ENCODE measurements around the gene COL5A3.
"Not testable (repeated sequence)": the region's sequence is repeated elsewhere in the genome, so short reads cannot be mapped to it uniquely, and the experiment has no call there.

DNA sequence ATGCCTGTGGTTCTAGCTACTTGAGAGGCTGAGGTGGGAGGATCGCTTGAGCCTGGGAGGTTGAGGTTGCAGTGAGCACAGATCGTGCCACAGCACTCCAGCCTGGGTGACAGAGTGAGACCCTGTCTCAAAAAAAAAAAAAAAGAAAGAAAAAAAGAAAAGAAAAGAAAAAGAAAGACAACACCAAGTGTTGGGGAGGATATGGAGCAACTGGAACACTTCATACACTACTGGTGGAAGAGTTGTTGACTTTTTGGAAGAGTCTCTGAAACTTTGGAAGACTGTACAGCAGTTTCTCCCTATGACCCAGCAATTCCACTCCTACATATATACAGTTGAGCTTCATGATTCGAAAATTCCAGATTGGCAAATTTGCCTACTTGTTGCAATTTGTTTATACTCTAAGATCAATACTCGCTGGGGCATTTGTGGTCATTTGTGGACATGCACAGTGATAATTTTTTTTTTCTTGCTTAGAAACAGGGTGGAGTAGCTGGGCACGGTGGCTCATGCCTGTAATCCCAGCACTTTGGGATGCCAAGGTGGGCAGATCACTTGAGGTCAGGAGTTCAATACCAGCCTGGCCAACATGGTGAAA, 87.4 kb downstream of the COL5A3 start:
- TF ChIP-seq POLR2A (IDR thresholded peaks at IDR 0.05): not testable (repeated sequence)
- TF ChIP-seq, protein P1, sequence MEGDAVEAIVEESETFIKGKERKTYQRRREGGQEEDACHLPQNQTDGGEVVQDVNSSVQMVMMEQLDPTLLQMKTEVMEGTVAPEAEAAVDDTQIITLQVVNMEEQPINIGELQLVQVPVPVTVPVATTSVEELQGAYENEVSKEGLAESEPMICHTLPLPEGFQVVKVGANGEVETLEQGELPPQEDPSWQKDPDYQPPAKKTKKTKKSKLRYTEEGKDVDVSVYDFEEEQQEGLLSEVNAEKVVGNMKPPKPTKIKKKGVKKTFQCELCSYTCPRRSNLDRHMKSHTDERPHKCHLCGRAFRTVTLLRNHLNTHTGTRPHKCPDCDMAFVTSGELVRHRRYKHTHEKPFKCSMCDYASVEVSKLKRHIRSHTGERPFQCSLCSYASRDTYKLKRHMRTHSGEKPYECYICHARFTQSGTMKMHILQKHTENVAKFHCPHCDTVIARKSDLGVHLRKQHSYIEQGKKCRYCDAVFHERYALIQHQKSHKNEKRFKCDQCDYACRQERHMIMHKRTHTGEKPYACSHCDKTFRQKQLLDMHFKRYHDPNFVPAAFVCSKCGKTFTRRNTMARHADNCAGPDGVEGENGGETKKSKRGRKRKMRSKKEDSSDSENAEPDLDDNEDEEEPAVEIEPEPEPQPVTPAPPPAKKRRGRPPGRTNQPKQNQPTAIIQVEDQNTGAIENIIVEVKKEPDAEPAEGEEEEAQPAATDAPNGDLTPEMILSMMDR (IDR thresholded peaks at IDR 0.05): not testable (repeated sequence)

Measured in body of pancreas (tissue), 4 donors.